SH-SY5Y (cell line): ENCODE results near the gene RHOG.

ENCODE experiments used
- GATA2 ChIP-seq: IDR thresholded peaks from 2 replicates; pipeline ENCODE4 v1.6.1; 2011; ENCODE audit warnings: mild to moderate bottlenecking, low read depth, low read length
- GATA3 ChIP-seq: IDR thresholded peaks from 2 replicates; pipeline ENCODE4 v1.6.1; 2011; ENCODE audit warnings: low read depth, mild to moderate bottlenecking, low read length, moderate library complexity

DNA sequence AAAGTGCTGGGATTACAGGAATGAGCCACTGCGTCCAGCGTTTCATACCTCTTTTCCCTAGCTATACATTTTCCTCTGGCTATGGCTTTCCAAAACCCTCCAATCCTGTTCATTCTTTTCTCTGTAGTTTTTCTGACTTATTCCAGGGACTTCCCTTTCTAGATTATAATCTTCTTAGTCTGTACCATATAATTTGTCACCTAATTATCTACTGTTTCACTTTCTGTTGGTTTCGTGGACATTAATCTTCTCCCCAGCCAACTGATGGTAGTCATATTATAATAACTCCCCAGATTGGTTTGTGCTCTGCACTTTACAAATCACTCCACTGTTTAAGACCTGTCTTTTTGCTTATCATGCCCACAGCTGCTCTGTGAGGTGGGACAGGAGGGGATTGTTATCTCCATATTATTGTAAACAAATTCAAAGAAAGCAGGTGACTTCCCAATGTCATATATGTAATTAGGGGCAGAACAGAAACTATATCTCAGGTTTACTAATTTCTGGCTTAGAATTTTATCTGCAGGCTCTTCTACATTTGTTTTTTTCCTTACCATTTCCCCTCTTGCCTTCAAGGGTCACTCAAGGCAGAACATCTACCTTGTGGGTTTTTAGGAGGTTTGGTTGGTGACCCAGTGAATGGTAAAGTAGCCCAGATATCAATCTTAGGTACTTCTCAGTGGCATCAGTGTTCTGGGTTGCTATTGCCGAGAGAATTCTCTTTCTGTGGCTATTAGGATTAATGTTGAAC is 38.6 kb upstream of the RHOG start:
- no peak for TF ChIP-seq GATA2
- no peak for TF ChIP-seq GATA3
